OCI-LY7 (cell line): ENCODE results near the gene SPATA45. TPM values are rescaled to one million over a fixed set of nuclear protein-coding genes. Genes with fewer than 3 reads are reported as not detected.
A peak's percentile ranks its signal among the peaks of the same experiment; 100 is the strongest.

Experiments used
- BruUV-seq: library from RNA; stranded (reverse); fragments of 400-500 nt; replicated peaks from 2 replicates; lab custom pipeline; 2021; lab: Mats Ljungman, UMichigan
- CTCF ChIA-PET: fragments of 300-600 bp; sonication (Branson Sonifier 250); formaldehyde crosslinking; loops from one replicate; lab custom pipeline; 2022; ENCODE audit warnings: antibody characterized with exemption; ENCODE audit not compliant: unreplicated experiment; lab: Charles Lee
- POLR2A ChIA-PET: fragments of 300-600 bp; sonication (Branson Sonifier 250); formaldehyde crosslinking; loops from one replicate; lab custom pipeline; 2022; ENCODE audit warnings: antibody characterized with exemption; lab: Charles Lee
- DNase-seq: peaks from one replicate; pipeline ENCODE4 v3.0.0-alpha.2; 2015; ENCODE audit warnings: low spot score
- H2AFZ ChIP-seq: fragments of 200-600 bp; sonication (generic), shearing (Covaris generic); 2 replicates; pipeline ENCODE4 v1.6.1; 2014; ENCODE audit warnings: mild to moderate bottlenecking, antibody characterized with exemption, low read length, moderate library complexity
- H3K27ac ChIP-seq: fragments of 200-600 bp; sonication (generic); 2 replicates; pipeline ENCODE4 v1.5.1; 2014; ENCODE audit warnings: mixed run types, low read depth, mild to moderate bottlenecking, moderate library complexity, low read length, inconsistent platforms; ENCODE audit not compliant: poor library complexity, severe bottlenecking
- H3K36me3 ChIP-seq: fragments of 200-600 bp; sonication (generic); 2 replicates; pipeline ENCODE4 v1.6.1; 2014; ENCODE audit warnings: mild to moderate bottlenecking, antibody characterized with exemption, low read length, moderate library complexity, mixed read lengths; ENCODE audit not compliant: insufficient read depth
- H3K4me1 ChIP-seq: fragments of 200-600 bp; sonication (generic); 2 replicates; pipeline ENCODE4 v1.5.1; 2014; ENCODE audit warnings: mild to moderate bottlenecking, low read length; ENCODE audit not compliant: insufficient read depth, poor library complexity, severe bottlenecking
- H3K4me2 ChIP-seq: fragments of 200-600 bp; sonication (generic); 2 replicates; pipeline ENCODE4 v1.6.1; 2014; ENCODE audit warnings: mild to moderate bottlenecking, low read length
- H3K4me3 ChIP-seq: fragments of 200-600 bp; sonication (generic); 2 replicates; pipeline ENCODE4 v1.5.1; 2014; ENCODE audit warnings: mild to moderate bottlenecking, low read depth, low read length; ENCODE audit not compliant: poor library complexity, severe bottlenecking
- H3K79me2 ChIP-seq: fragments of 200-600 bp; sonication (generic); 2 replicates; pipeline ENCODE4 v1.6.1; 2016; ENCODE audit warnings: low read depth, mild to moderate bottlenecking, low read length, moderate library complexity, mixed read lengths; ENCODE audit not compliant: insufficient read depth
- H3K9me2 ChIP-seq: fragments of 200-600 bp; sonication (generic); 2 replicates; pipeline ENCODE4 v1.6.1; 2016; ENCODE audit warnings: mild to moderate bottlenecking, low read length, mixed read lengths; ENCODE audit not compliant: insufficient read depth
- H3K9me3 ChIP-seq: fragments of 200-600 bp; sonication (generic); 2 replicates; pipeline ENCODE4 v1.6.1; 2014; ENCODE audit warnings: mild to moderate bottlenecking, mixed run types, low read length, mixed read lengths
- H4K20me1 ChIP-seq: fragments of 200-600 bp; sonication (generic); 2 replicates; pipeline ENCODE4 v1.6.1; 2014; ENCODE audit warnings: mild to moderate bottlenecking, antibody characterized with exemption, low read length, moderate library complexity, mixed read lengths; ENCODE audit not compliant: insufficient read depth
- CTCF ChIP-seq: fragments of 200-600 bp; sonication (generic); conservative IDR thresholded peaks from 2 replicates; pipeline ENCODE4 v1.5.1; 2014; ENCODE audit warnings: mild to moderate bottlenecking, antibody characterized with exemption, low read length, moderate library complexity, mixed read lengths
- EZH2phosphoT487 ChIP-seq: fragments of 200-600 bp; sonication (generic); IDR thresholded peaks from 2 replicates; pipeline ENCODE4 v1.6.1; 2018; ENCODE audit warnings: low read depth, borderline replicate concordance, mild to moderate bottlenecking, mixed run types, antibody characterized with exemption, low read length, moderate library complexity, mixed read lengths
- intact Hi-C: fragments of 100-400 bp; cut with micrococcal nuclease; formaldehyde crosslinking; loops from one replicate; pipeline ENCODE4 v1.10.0; 2022; ENCODE audit not compliant: unreplicated experiment
- total RNA-seq, 2 experiments: library from RNA; depleted of rRNA in 1 of 2; stranded (reverse); fragments of >200 nt in 1 of 2; shearing (Covaris generic) in 1 of 2; gene quantifications; 2 replicates each; pipeline ENCODE4 v1.2.3, GENCODE V29; 2014 to 2022

SPATA45 gene
- total RNA-seq, 2 experiments from 2014 or later: 0.74 to 0.82 TPM

GRCh38 chr1:212791676-212792395 lies 55.6 kb downstream of the SPATA45 start, which contains the start of the genes NSL1 and TATDN3:
NSL1 (minus strand) TSS chr1:212791777; CDS start chr1:212791763, 14 bp downstream.
TATDN3 (plus strand) TSS chr1:212791894; CDS start chr1:212791922, 28 bp downstream.
- Histone ChIP-seq H3K4me3 (peak within 1 kb of the TSS; percentile 89), H3K27ac (peak within 1 kb of the TSS; percentile 89), H2AFZ (peak within 1 kb of the TSS; percentile 58), H3K4me1 (peaks cover 62% of the 10 kb centered on the region), H3K4me2 (peak within 1 kb of the TSS; percentile 83), H3K9me3 (peaks cover 6% of the 10 kb centered on the region; the same call in 1 of the 2 replicates), H3K36me3 (peaks cover 43% of the 10 kb centered on the region), H3K9me2 (no peaks in the 10 kb centered on the region), H4K20me1 (peaks cover 4% of the 10 kb centered on the region; the same call in 1 of the 2 replicates), H3K79me2 (peaks cover 72% of the 10 kb centered on the region)
- BruUV-seq: TSS peak; percentile 68
- POLR2A ChIA-PET: interaction anchor here (0.5 to 5.3 kb wide), 24 partner anchors 10 to 1868 kb away, joined by 3 to 25 read pairs (median 3); partner anchors contain the start of genes ANGEL2, FLVCR1 and RPS6KC1
- peak; percentile 94 for DNase-seq
- CTCF ChIA-PET: interaction anchor here (1.0 kb wide), 1 partner anchor 127 kb away, joined by 4 read pairs; no protein-coding TSS in a partner anchor
- intact Hi-C loops: loop anchor here (1.0 to 5.0 kb wide), 3 partner anchors 40 to 203 kb away; partner anchors contain the start of gene ATF3
- TF ChIP-seq CTCF (no peak), EZH2phosphoT487 (no peak)

GRCh38 chr1:212791261-212791675 lies 56.2 kb downstream of the SPATA45 start:
- ChIA-PET POLR2A (interaction anchor here (0.5 to 5.3 kb wide), 20 partner anchors 10 to 1869 kb away, joined by 3 to 25 read pairs (median 3); partner anchors contain the start of genes ANGEL2, FLVCR1 and RPS6KC1), CTCF (interaction anchor here (1.0 kb wide), 1 partner anchor 126 kb away, joined by 4 read pairs; no protein-coding TSS in a partner anchor)
- TSS peak; percentile 92 for BruUV-seq
- Histone ChIP-seq H3K36me3 (peaks cover 44% of the 10 kb centered on the region), H3K4me3 (peak overlapping the region; percentile 89), H3K9me2 (no peaks in the 10 kb centered on the region), H3K4me2 (peak overlapping the region; percentile 76), H3K27ac (peak overlapping the region; percentile 89), H3K9me3 (peaks cover 6% of the 10 kb centered on the region; the same call in 1 of the 2 replicates), H2AFZ (peak overlapping the region; percentile 53; the same call in 1 of the 2 replicates), H3K4me1 (peaks cover 58% of the 10 kb centered on the region), H4K20me1 (peaks cover 4% of the 10 kb centered on the region; the same call in 1 of the 2 replicates), H3K79me2 (peaks cover 72% of the 10 kb centered on the region)
- intact Hi-C loops: loop anchor here (1.0 to 5.0 kb wide), 3 partner anchors 39 to 204 kb away; partner anchors contain the start of gene ATF3
- TF ChIP-seq EZH2phosphoT487 (no peak), CTCF (no peak)
- DNase-seq: no peak
